ENCODE results near the gene ENOX2.

DNA sequence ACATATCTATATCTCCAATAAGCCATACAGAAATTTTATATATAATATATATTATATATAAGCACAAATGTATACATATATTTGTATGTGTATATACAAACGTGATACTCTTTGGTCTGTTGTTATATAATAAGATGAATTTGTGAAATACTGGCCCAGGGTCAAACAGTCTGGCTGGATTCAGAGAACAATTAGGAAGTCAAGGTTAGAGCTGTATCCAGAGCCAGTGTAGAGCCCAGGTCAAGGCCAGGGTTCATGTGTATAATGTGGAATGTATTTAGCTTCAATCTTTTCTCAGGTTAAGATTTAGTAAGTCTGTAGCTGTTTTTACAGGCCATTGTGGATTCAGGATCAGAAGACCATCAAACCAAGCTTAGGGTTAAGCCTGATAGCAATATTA, 3.8 kb upstream of the ENOX2 start:
- TF ChIP-seq, protein P1, sequence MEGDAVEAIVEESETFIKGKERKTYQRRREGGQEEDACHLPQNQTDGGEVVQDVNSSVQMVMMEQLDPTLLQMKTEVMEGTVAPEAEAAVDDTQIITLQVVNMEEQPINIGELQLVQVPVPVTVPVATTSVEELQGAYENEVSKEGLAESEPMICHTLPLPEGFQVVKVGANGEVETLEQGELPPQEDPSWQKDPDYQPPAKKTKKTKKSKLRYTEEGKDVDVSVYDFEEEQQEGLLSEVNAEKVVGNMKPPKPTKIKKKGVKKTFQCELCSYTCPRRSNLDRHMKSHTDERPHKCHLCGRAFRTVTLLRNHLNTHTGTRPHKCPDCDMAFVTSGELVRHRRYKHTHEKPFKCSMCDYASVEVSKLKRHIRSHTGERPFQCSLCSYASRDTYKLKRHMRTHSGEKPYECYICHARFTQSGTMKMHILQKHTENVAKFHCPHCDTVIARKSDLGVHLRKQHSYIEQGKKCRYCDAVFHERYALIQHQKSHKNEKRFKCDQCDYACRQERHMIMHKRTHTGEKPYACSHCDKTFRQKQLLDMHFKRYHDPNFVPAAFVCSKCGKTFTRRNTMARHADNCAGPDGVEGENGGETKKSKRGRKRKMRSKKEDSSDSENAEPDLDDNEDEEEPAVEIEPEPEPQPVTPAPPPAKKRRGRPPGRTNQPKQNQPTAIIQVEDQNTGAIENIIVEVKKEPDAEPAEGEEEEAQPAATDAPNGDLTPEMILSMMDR (IDR thresholded peaks at IDR 0.05) = no peak
- TF ChIP-seq POLR2A (IDR thresholded peaks at IDR 0.05) = no peak

Measured in tibial nerve (tissue), 3 donors.